Natural killer cell treated with Interleukin-12 subunit alpha and Interleukin-12 subunit beta and Interleukin-15 and Interleukin-18, amount 100 ng/mL, for 72 hours (primary cell): ENCODE results near the gene MAPK6. TPM values are rescaled to one million over a fixed set of nuclear protein-coding genes. Genes with fewer than 3 reads are reported as not detected.

ENCODE experiments used
- ATAC-seq, 2 donors: fragments of 150-1000 bp; cut with Tn5 transposase in 1 of 2; sonication (Bioruptor Pico), chemical (Tn5 transposase) in 1 of 2; 2 replicates each; pipeline ENCODE4 v1.10.0; 2021
- DNase-seq: peaks from one replicate; pipeline ENCODE4 v3.0.0; 2022; ENCODE audit warnings: low spot score
- H3K27ac Mint-ChIP-seq, 2 donors: 1 replicate in 1 of 2; 2 replicates in 1 of 2; pipeline ENCODE4 v1.8.0; 2022; ENCODE audit warnings: mixed read lengths in 2 of 2, mild to moderate bottlenecking in 1 of 2, moderate library complexity in 1 of 2
- H3K27me3 Mint-ChIP-seq, 2 donors: 1 replicate in 1 of 2; 2 replicates in 1 of 2; pipeline ENCODE4 v1.8.0; 2022; ENCODE audit warnings: mixed read lengths in 2 of 2
- H3K36me3 Mint-ChIP-seq: one replicate; pipeline ENCODE4 v1.8.0; 2022; ENCODE audit warnings: mixed read lengths
- H3K4me1 Mint-ChIP-seq, 2 donors: 1 replicate in 1 of 2; 2 replicates in 1 of 2; pipeline ENCODE4 v1.8.0; 2022; ENCODE audit warnings: low read depth in 2 of 2, mixed read lengths in 2 of 2, mild to moderate bottlenecking in 1 of 2
- H3K4me3 Mint-ChIP-seq: one replicate; pipeline ENCODE4 v1.8.0; 2022; ENCODE audit warnings: mixed read lengths
- H3K9me3 Mint-ChIP-seq: 2 replicates; pipeline ENCODE4 v1.8.0; 2022; ENCODE audit warnings: mixed read lengths
- total RNA-seq, 2 donors: library from RNA; stranded (reverse); gene quantifications; one replicate each; pipeline ENCODE4 v1.2.3, GENCODE V29; 2022

The MAPK6 gene
- total RNA-seq, 2 donors from 2014 or later = 65.8 to 89.1 TPM

GRCh38 chr15:52003710-52004109 is 15.3 kb upstream of the MAPK6 start:
- Mint-ChIP-seq H3K27me3 (no peaks in the 10 kb centered on the region), H3K36me3 (peaks cover 12% of the 10 kb centered on the region), H3K9me3 (peaks cover 3% of the 10 kb centered on the region), H3K27ac (peak overlapping the region in 1 of 2 donors; percentile 95), H3K4me3 (no peak overlapping the region), H3K4me1 (peaks cover 37 to 54% of the 10 kb centered on the region in 2 donors)
- ATAC-seq (no peak), DNase-seq (no peak)

GRCh38 chr15:52004806-52005205 is 14.2 kb upstream of the MAPK6 start:
- peaks cover 12% of the 10 kb centered on the region for H3K36me3 Mint-ChIP-seq
- H3K27me3 Mint-ChIP-seq = no peaks in the 10 kb centered on the region
- no peak for DNase-seq
- ATAC-seq = no peak
- H3K9me3 Mint-ChIP-seq = peaks cover 3% of the 10 kb centered on the region
- H3K4me1 Mint-ChIP-seq = peaks cover 43 to 59% of the 10 kb centered on the region in 2 donors
- H3K27ac Mint-ChIP-seq = peak overlapping the region; percentile 88 to 95
- H3K4me3 Mint-ChIP-seq = peak overlapping the region; percentile 70

GRCh38 chr15:52005748-52006701 is 13.0 kb upstream of the MAPK6 start:
- Mint-ChIP-seq H3K27ac (peak overlapping the region; percentile 88 to 95), H3K4me3 (peak overlapping the region; percentile 70), H3K27me3 (no peaks in the 10 kb centered on the region), H3K4me1 (peaks cover 46 to 65% of the 10 kb centered on the region in 2 donors), H3K9me3 (peaks cover 3% of the 10 kb centered on the region), H3K36me3 (peaks cover 12% of the 10 kb centered on the region)
- ATAC-seq = peak; percentile 93 to 94
- no peak for DNase-seq

- Mint-ChIP-seq H3K4me1 (peaks cover 46 to 72% of the 10 kb centered on the region in 2 donors), H3K9me3 (peaks cover 3% of the 10 kb centered on the region), H3K36me3 (peaks cover 12% of the 10 kb centered on the region), H3K4me3 (peak overlapping the region; percentile 70), H3K27ac (peak overlapping the region; percentile 88 to 95), H3K27me3 (no peaks in the 10 kb centered on the region)
- ATAC-seq (peak in 1 of 2 donors; percentile 1), DNase-seq (no peak)
Measured at GRCh38 chr15:52006702-52007340, 12.2 kb upstream of the MAPK6 start.

- peak overlapping the region; percentile 19 to 95 for H3K27ac Mint-ChIP-seq
- H3K4me3 Mint-ChIP-seq = peak overlapping the region; percentile 53
- peaks cover 52 to 75% of the 10 kb centered on the region in 2 donors for H3K4me1 Mint-ChIP-seq
- no peaks in the 10 kb centered on the region for H3K27me3 Mint-ChIP-seq
- H3K36me3 Mint-ChIP-seq = peaks cover 4% of the 10 kb centered on the region
- DNase-seq (no peak), ATAC-seq (no peak)
- H3K9me3 Mint-ChIP-seq = no peaks in the 10 kb centered on the region
Measured at GRCh38 chr15:52008359-52008697, 10.7 kb upstream of the MAPK6 start.

GRCh38 chr15:52008698-52009434 is 10.2 kb upstream of the MAPK6 start:
- peak overlapping the region; percentile 53 for H3K4me3 Mint-ChIP-seq
- no peaks in the 10 kb centered on the region for H3K27me3 Mint-ChIP-seq
- peaks cover 3% of the 10 kb centered on the region for H3K36me3 Mint-ChIP-seq
- H3K4me1 Mint-ChIP-seq = peaks cover 57 to 75% of the 10 kb centered on the region in 2 donors
- DNase-seq (no peak), ATAC-seq (no peak)
- no peaks in the 10 kb centered on the region for H3K9me3 Mint-ChIP-seq
- H3K27ac Mint-ChIP-seq = peak overlapping the region; percentile 19 to 95

- peaks cover 46 to 68% of the 10 kb centered on the region in 2 donors for H3K4me1 Mint-ChIP-seq
- DNase-seq = no peak
- H3K27me3 Mint-ChIP-seq = no peaks in the 10 kb centered on the region
- no peaks in the 10 kb centered on the region for H3K9me3 Mint-ChIP-seq
- H3K36me3 Mint-ChIP-seq = no peaks in the 10 kb centered on the region
- peak in 1 of 2 donors; percentile 47 for ATAC-seq
- peak overlapping the region; percentile 93 to 98 for H3K27ac Mint-ChIP-seq
- H3K4me3 Mint-ChIP-seq = peak overlapping the region; percentile 67
Measured at GRCh38 chr15:52010633-52011595, 8.1 kb upstream of the MAPK6 start.

- H3K9me3 Mint-ChIP-seq = no peaks in the 10 kb centered on the region
- H3K4me3 Mint-ChIP-seq = peak overlapping the region; percentile 67
- peak overlapping the region; percentile 93 to 98 for H3K27ac Mint-ChIP-seq
- no peaks in the 10 kb centered on the region for H3K27me3 Mint-ChIP-seq
- no peaks in the 10 kb centered on the region for H3K36me3 Mint-ChIP-seq
- ATAC-seq (no peak), DNase-seq (no peak)
- H3K4me1 Mint-ChIP-seq = peaks cover 40 to 60% of the 10 kb centered on the region in 2 donors
Measured at GRCh38 chr15:52011711-52012144, 7.3 kb upstream of the MAPK6 start.

GRCh38 chr15:52012210-52012609 is 6.8 kb upstream of the MAPK6 start:
- H3K27me3 Mint-ChIP-seq = no peaks in the 10 kb centered on the region
- H3K4me1 Mint-ChIP-seq = peaks cover 36 to 59% of the 10 kb centered on the region in 2 donors
- DNase-seq = no peak
- H3K9me3 Mint-ChIP-seq = no peaks in the 10 kb centered on the region
- H3K27ac Mint-ChIP-seq = peak overlapping the region; percentile 93 to 98
- H3K4me3 Mint-ChIP-seq = peak overlapping the region; percentile 67
- no peaks in the 10 kb centered on the region for H3K36me3 Mint-ChIP-seq
- no peak for ATAC-seq

- peaks cover 34 to 58% of the 10 kb centered on the region in 2 donors for H3K4me1 Mint-ChIP-seq
- H3K27me3 Mint-ChIP-seq = no peaks in the 10 kb centered on the region
- peak; percentile 83 to 88 for ATAC-seq
- H3K9me3 Mint-ChIP-seq = no peaks in the 10 kb centered on the region
- no peaks in the 10 kb centered on the region for H3K36me3 Mint-ChIP-seq
- peak overlapping the region; percentile 93 to 98 for H3K27ac Mint-ChIP-seq
- DNase-seq = no peak
- peak overlapping the region; percentile 82 for H3K4me3 Mint-ChIP-seq
Measured at GRCh38 chr15:52013151-52013791, 5.7 kb upstream of the MAPK6 start.

GRCh38 chr15:52014616-52015015 is 4.4 kb upstream of the MAPK6 start:
- ATAC-seq (no peak), DNase-seq (no peak)
- Mint-ChIP-seq H3K27ac (peak overlapping the region; percentile 93 to 98), H3K36me3 (no peaks in the 10 kb centered on the region), H3K9me3 (no peaks in the 10 kb centered on the region), H3K27me3 (peaks cover 0 to 2% of the 10 kb centered on the region in 2 donors), H3K4me1 (peaks cover 30 to 55% of the 10 kb centered on the region in 2 donors), H3K4me3 (peak overlapping the region; percentile 82)

- peak overlapping the region in 1 of 2 donors; percentile 88 for H3K27ac Mint-ChIP-seq
- ATAC-seq (no peak), DNase-seq (no peak)
- peaks cover 41 to 63% of the 10 kb centered on the region in 2 donors for H3K4me1 Mint-ChIP-seq
- peaks cover 6% of the 10 kb centered on the region for H3K36me3 Mint-ChIP-seq
- no peaks in the 10 kb centered on the region for H3K9me3 Mint-ChIP-seq
- peaks cover 0 to 2% of the 10 kb centered on the region in 2 donors for H3K27me3 Mint-ChIP-seq
- no peak overlapping the region for H3K4me3 Mint-ChIP-seq
Measured at GRCh38 chr15:52016316-52016715, 2.7 kb upstream of the MAPK6 start.
